Left ventricle myocardium superior (tissue), 1 donor: ENCODE results near the gene STON1. TPM values are rescaled to one million over a fixed set of nuclear protein-coding genes. Genes with fewer than 3 reads are reported as not detected.
"Not testable (repeated sequence)": the region's sequence is repeated elsewhere in the genome, so short reads cannot be mapped to it uniquely, and the experiment has no call there.

ENCODE experiments used
- ATAC-seq: fragments of 200-7000 bp; cut with Tn5 transposase; one replicate; pipeline ENCODE4 v1.9.1; 2020; ENCODE audit warnings: mild to moderate bottlenecking, moderate library complexity
- DNase-seq: peaks from one replicate; pipeline ENCODE4 v3.0.0-alpha.2; 2020
- intact Hi-C: fragments of 100-400 bp; cut with micrococcal nuclease; formaldehyde crosslinking; loops from one replicate; pipeline ENCODE4 v1.11.0; 2022
- total RNA-seq: library from RNA; stranded (reverse); fragmentation: NEBNext Ultra II Directional; extraction: Animal tissue kit (Norgen Biotek cat#: 25700); gene quantifications from one replicate; pipeline ENCODE4 v1.2.1, GENCODE V29; 2021
- donor health status: DM: no; HTN: yes; CAD: no; lungs with severe emphysema.

Gene STON1
- total RNA-seq, 1 donor from 2014 or later = 6.7 TPM

GRCh38 chr2:48562281-48562680 is 32.3 kb downstream of the STON1 start:
- DNase-seq (no peak), ATAC-seq (no peak)
- intact Hi-C loops = no loop called here

GRCh38 chr2:48566592-48567310 is 36.8 kb downstream of the STON1 start:
- ATAC-seq (no peak), DNase-seq (no peak)
- intact Hi-C loops = no loop called here

- intact Hi-C loops = no loop called here
- ATAC-seq = no peak
- no peak for DNase-seq
Measured at GRCh38 chr2:48567671-48568070, 37.7 kb downstream of the STON1 start.

GRCh38 chr2:48568547-48568946 is 38.6 kb downstream of the STON1 start:
- ATAC-seq = peak; percentile 57

GRCh38 chr2:48569433-48569832 is 39.5 kb downstream of the STON1 start:
- DNase-seq (no peak), ATAC-seq (no peak)
- intact Hi-C loops = no loop called here

More at GRCh38 chr2:48568547-48568946, 38.6 kb downstream of the STON1 start:
- no peak for DNase-seq
- intact Hi-C loops = no loop called here

- intact Hi-C loops = no loop called here
- ATAC-seq = no peak
- DNase-seq = no peak
Measured at GRCh38 chr2:48572816-48573215, 42.9 kb downstream of the STON1 start.

GRCh38 chr2:48574353-48575287 is 44.7 kb downstream of the STON1 start:
- intact Hi-C loops = no loop called here
- ATAC-seq (no peak), DNase-seq (no peak)

GRCh38 chr2:48578313-48578712 is 48.4 kb downstream of the STON1 start:
- DNase-seq = no peak
- no peak for ATAC-seq
- intact Hi-C loops = no loop called here

GRCh38 chr2:48583961-48584360 is 54.0 kb downstream of the STON1 start:
- no peak for ATAC-seq
- no peak for DNase-seq
- intact Hi-C loops = no loop called here

GRCh38 chr2:48584551-48584950 is 54.6 kb downstream of the STON1 start:
- no peak for DNase-seq
- intact Hi-C loops = no loop called here
- ATAC-seq = no peak

GRCh38 chr2:48586433-48586832 is 56.5 kb downstream of the STON1 start:
- ATAC-seq = no peak
- intact Hi-C loops = no loop called here

GRCh38 chr2:48587560-48587959 is 57.6 kb downstream of the STON1 start:
- no peak for DNase-seq
- intact Hi-C loops = no loop called here
- no peak for ATAC-seq

More at GRCh38 chr2:48586433-48586832, 56.5 kb downstream of the STON1 start:
- no peak for DNase-seq

GRCh38 chr2:48587961-48588360 is 58.0 kb downstream of the STON1 start:
- intact Hi-C loops = no loop called here
- ATAC-seq (no peak), DNase-seq (no peak)

- intact Hi-C loops = no loop called here
- no peak for ATAC-seq
Measured at GRCh38 chr2:48588745-48589144, 58.8 kb downstream of the STON1 start.

GRCh38 chr2:48589170-48589767 is 59.3 kb downstream of the STON1 start:
- peak; percentile 37 for DNase-seq
- intact Hi-C loops = no loop called here
- no peak for ATAC-seq

More at GRCh38 chr2:48588745-48589144, 58.8 kb downstream of the STON1 start:
- DNase-seq = no peak

GRCh38 chr2:48590017-48590416 is 60.1 kb downstream of the STON1 start:
- DNase-seq (no peak), ATAC-seq (no peak)
- intact Hi-C loops = no loop called here

- no peak for DNase-seq
- ATAC-seq = no peak
- intact Hi-C loops = no loop called here
Measured at GRCh38 chr2:48592067-48592466, 62.1 kb downstream of the STON1 start.

- DNase-seq, intact Hi-C loops, ATAC-seq: not testable (repeated sequence)
Measured at GRCh38 chr2:48596751-48597150, 66.8 kb downstream of the STON1 start.

GRCh38 chr2:48597492-48597891 is 67.5 kb downstream of the STON1 start:
- intact Hi-C loops = no loop called here
- DNase-seq = no peak
- no peak for ATAC-seq
